Activated naive CD4-positive, alpha-beta T cell treated with anti-CD3 and anti-CD28 coated beads for 36 hours (primary cell): ENCODE measurements around the gene DIAPH1. TPM values are rescaled to one million over a fixed set of nuclear protein-coding genes. Genes with fewer than 3 reads are reported as not detected.

ENCODE experiments used
- CTCF ChIA-PET: fragments of 350-600 bp; sonication (Branson Sonifier 250); formaldehyde crosslinking; loops from one replicate; lab custom pipeline; 2021; ENCODE audit warnings: antibody characterized with exemption; lab: Charles Lee
- DNase-seq: peaks from one replicate; pipeline ENCODE4 v3.0.0-alpha.2; 2020
- H3K27ac Mint-ChIP-seq: one replicate; pipeline ENCODE4 v1.8.0; 2021; ENCODE audit warnings: mild to moderate bottlenecking, mixed read lengths
- H3K27me3 Mint-ChIP-seq: one replicate; pipeline ENCODE4 v1.8.0; 2021; ENCODE audit warnings: low read depth, mixed read lengths
- H3K36me3 Mint-ChIP-seq: one replicate; pipeline ENCODE4 v1.8.0; 2021; ENCODE audit warnings: low read depth, mixed read lengths
- H3K4me1 Mint-ChIP-seq: one replicate; pipeline ENCODE4 v1.8.0; 2021; ENCODE audit warnings: low read depth, mixed read lengths
- H3K4me3 Mint-ChIP-seq: one replicate; pipeline ENCODE4 v1.8.0; 2021; ENCODE audit warnings: mild to moderate bottlenecking, moderate library complexity, mixed read lengths
- H3K9me3 Mint-ChIP-seq: one replicate; pipeline ENCODE4 v1.8.0; 2021; ENCODE audit warnings: mixed read lengths
- intact Hi-C: fragments of 100-400 bp; cut with micrococcal nuclease; formaldehyde crosslinking; loops from one replicate; pipeline ENCODE4 v1.15.1; 2023
- total RNA-seq, 2 experiments: library from RNA; stranded (reverse); gene quantifications; one replicate each; pipeline ENCODE4 v1.2.3, GENCODE V29; 2021

The DIAPH1 gene
- total RNA-seq, 2 experiments from 2014 or later = 165 to 169 TPM

DNA sequence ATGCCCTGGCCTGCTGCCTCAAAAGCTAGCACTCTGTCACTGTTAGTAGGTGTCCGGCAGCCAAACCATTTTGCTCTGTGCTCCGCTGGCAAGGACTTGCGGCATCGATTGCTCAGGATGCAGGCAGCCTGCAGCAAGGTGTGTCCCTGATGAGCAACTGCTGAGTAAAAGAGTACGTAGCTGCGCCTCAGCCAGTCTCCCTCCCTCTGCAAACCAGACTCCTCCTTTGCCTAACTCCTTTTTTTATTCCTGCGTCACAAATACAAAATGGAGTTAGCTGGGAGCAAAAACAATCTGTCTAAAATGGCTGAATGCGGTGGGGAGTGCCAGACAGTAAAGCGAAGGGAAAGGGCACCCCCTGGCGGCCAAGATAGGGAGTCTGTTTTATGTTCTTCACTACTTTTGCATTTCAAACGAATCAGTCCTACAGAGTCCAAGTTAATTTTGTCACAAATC, 61.1 kb downstream of the DIAPH1 start:
- H3K9me3 Mint-ChIP-seq = no peaks in the 10 kb centered on the region
- peak; percentile 81 for DNase-seq
- H3K27me3 Mint-ChIP-seq = no peaks in the 10 kb centered on the region
- peak overlapping the region; percentile 16 for H3K27ac Mint-ChIP-seq
- intact Hi-C loops = loop anchor here (1.0 to 10.0 kb wide), 5 partner anchors 83 to 373 kb away; partner anchors contain the start of genes PCDHB14, PCDHB16, PCDHB9 and PCDHGA12
- H3K36me3 Mint-ChIP-seq = peaks cover 28% of the 10 kb centered on the region
- H3K4me1 Mint-ChIP-seq = peaks cover 22% of the 10 kb centered on the region
- CTCF ChIA-PET = interaction anchor here (0.8 to 3.7 kb wide), 31 partner anchors 8 to 246 kb away, joined by 3 to 36 read pairs (median 5); partner anchors contain the start of genes DIAPH1, FCHSD1, PCDHGA10 and PCDHGA11
- no peak overlapping the region for H3K4me3 Mint-ChIP-seq

DNA sequence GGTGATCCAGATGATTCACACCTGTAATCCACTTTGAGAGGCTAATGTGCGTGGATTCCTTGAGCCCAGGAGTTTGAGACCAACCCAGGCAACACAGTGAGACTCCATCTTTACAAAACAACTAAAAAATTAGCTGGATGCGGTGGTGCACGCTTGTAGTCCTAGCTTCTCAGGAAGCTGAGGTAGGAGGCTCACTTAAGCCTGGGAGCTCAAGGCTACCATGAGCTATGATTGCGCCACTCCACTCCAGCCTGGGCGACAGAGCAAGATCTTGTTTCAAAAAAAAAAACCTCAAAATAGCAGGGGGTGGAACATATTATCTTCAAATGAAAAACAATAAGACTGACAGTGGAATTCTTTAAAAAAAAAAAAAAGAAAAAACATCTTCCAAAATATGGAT, 70.9 kb downstream of the DIAPH1 start:
- Mint-ChIP-seq H3K36me3 (peaks cover 52% of the 10 kb centered on the region), H3K4me3 (no peak overlapping the region), H3K9me3 (peaks cover 11% of the 10 kb centered on the region), H3K4me1 (peaks cover 23% of the 10 kb centered on the region), H3K27me3 (no peaks in the 10 kb centered on the region), H3K27ac (no peak overlapping the region)
- CTCF ChIA-PET = interaction anchor here (0.9 to 2.3 kb wide), 5 partner anchors 8 to 127 kb away, joined by 3 to 8 read pairs (median 7); partner anchors contain the start of gene PCDHGA11
- no peak for DNase-seq
- intact Hi-C loops = no loop called here

DNA sequence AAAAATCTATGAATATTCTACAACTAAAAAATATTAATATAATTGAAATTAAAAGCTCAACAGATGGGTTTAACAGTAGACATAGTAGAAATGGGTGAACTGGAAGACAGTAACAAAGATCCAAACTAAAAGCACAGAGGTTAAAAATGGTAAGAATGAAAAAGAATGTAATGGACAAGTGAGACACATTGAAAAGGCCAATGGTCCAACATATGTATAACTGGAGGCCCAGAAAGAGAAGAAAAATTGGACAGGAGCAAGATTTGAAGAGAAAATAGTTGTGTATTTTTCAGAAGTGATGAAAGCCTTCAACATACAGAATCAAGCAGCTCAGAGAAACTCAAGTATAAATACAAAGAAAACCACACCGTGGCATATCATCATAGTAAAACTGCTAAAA, 71.3 kb downstream of the DIAPH1 start:
- CTCF ChIA-PET = interaction anchor here (0.9 to 2.8 kb wide), 6 partner anchors 9 to 126 kb away, joined by 3 to 10 read pairs (median 7); partner anchors contain the start of gene PCDHGA11
- Mint-ChIP-seq H3K27ac (no peak overlapping the region), H3K9me3 (peaks cover 11% of the 10 kb centered on the region), H3K4me3 (no peak overlapping the region), H3K27me3 (no peaks in the 10 kb centered on the region), H3K36me3 (peaks cover 51% of the 10 kb centered on the region), H3K4me1 (peaks cover 21% of the 10 kb centered on the region)
- DNase-seq = no peak
- intact Hi-C loops = no loop called here

DNA sequence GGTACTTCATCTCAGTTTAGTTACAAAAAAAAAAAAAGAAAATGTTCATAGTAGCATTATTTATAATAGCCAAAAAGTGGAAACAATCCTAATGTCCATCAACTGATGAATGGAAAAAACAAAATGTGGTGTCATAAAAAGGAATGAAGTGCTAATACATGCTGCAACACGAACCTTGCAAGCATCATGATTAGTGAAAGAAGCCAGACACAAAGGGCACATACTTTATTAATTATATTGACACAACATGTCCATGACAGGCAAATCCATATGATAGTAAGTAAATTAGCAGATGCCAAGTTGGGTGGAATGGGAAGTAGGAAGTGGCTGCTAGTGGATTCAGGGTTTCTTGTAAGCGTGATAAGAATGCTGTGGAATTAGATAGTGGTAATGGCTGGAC, 75.7 kb downstream of the DIAPH1 start:
- CTCF ChIA-PET = interaction anchor here (1.1 kb wide), 1 partner anchor 21 kb away, joined by 5 read pairs; no protein-coding TSS in a partner anchor
- Mint-ChIP-seq H3K27ac (no peak overlapping the region), H3K4me3 (no peak overlapping the region), H3K27me3 (no peaks in the 10 kb centered on the region), H3K4me1 (peaks cover 5% of the 10 kb centered on the region), H3K36me3 (peaks cover 38% of the 10 kb centered on the region), H3K9me3 (peaks cover 9% of the 10 kb centered on the region)
- DNase-seq = no peak
- intact Hi-C loops = no loop called here

DNA sequence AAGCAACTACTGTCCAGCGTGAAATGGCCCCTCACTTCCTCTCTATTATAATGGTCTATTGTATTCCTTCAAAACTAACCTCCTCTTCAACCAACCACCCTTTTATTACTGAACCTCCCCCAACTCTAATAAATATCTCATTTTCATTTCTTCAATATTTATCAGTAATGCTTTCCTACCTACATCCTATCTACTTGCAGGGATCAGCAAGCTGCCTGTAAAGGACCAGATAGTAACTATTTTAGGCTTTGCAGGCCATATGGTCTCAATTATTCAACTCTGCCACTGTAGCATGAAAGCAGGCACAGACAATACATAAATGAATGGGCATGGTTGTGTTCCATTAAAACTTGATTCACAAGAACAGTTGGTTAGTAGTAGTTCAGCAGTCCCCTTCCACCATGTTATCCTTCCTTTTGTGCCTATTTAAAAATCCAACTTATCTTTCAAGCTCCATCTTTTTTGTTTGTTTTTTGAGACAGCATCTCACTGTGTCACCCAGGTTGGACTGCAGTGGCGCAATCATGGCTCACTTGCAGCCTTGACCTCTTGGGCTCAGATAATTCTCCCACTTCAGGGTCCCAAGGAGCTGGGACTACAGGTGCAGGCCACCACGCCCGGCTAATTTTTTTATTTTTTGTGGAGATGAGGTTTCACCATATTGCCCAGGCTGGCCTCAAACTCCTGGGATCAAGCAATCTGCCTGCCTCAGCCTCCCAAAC, 84.1 kb downstream of the DIAPH1 start:
- Mint-ChIP-seq H3K27me3 (no peaks in the 10 kb centered on the region), H3K9me3 (no peaks in the 10 kb centered on the region), H3K4me1 (no peaks in the 10 kb centered on the region), H3K36me3 (peaks cover 22% of the 10 kb centered on the region), H3K27ac (no peak overlapping the region), H3K4me3 (no peak overlapping the region)
- CTCF ChIA-PET = interaction anchor here (1.0 to 5.3 kb wide), 5 partner anchors 11 to 138 kb away, joined by 3 to 25 read pairs (median 4); no protein-coding TSS in a partner anchor
- no peak for DNase-seq
- intact Hi-C loops = no loop called here

DNA sequence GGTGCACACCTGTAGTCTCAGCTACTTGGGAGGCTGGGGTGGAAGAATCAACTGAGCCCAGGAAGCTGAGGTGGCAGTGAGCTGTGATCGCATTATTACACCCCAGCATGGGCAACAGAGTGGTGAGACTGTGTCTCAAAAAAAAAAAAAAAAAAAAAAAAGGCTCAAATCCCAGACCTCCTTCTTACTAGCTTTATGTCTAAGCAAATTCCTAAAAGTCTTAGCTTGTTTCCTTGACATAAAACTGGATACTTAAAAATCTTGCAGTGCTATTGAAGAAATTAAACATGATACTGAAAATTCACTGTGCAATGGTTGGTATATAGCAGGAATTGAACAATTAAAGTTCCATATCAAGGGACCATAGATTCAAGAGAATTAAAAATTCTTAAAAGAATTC, 84.9 kb downstream of the DIAPH1 start:
- no peak overlapping the region for H3K4me3 Mint-ChIP-seq
- H3K4me1 Mint-ChIP-seq = no peaks in the 10 kb centered on the region
- no peaks in the 10 kb centered on the region for H3K9me3 Mint-ChIP-seq
- CTCF ChIA-PET = interaction anchor here (0.7 to 5.3 kb wide), 6 partner anchors 10 to 130 kb away, joined by 3 to 25 read pairs (median 4); no protein-coding TSS in a partner anchor
- DNase-seq = no peak
- peaks cover 19% of the 10 kb centered on the region for H3K36me3 Mint-ChIP-seq
- intact Hi-C loops = no loop called here
- peak overlapping the region; percentile 11 for H3K27ac Mint-ChIP-seq
- no peaks in the 10 kb centered on the region for H3K27me3 Mint-ChIP-seq

DNA sequence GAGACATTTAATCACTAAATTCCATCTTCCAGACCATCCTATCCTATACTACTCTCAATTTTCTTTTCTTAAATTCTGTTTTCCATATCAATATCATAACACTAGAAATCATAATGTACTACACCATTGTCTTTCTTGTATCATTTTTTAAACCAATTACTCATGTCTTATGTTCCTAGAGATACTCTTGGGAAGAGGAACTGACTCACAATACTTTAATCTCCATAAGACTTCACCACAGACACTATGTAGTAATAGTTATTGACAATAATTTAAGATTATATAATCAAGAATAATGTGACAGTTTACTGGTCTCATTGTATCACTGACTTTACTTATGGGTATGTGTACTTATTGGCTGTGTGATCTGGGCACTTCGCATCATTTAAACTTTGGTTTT, 86.1 kb downstream of the DIAPH1 start:
- no peaks in the 10 kb centered on the region for H3K9me3 Mint-ChIP-seq
- H3K4me1 Mint-ChIP-seq = no peaks in the 10 kb centered on the region
- no peak overlapping the region for H3K4me3 Mint-ChIP-seq
- no peaks in the 10 kb centered on the region for H3K27me3 Mint-ChIP-seq
- CTCF ChIA-PET = interaction anchor here (0.9 to 5.3 kb wide), 2 partner anchors 9 to 102 kb away, joined by 3 to 25 read pairs; partner anchors contain the start of gene PCDHGA12
- intact Hi-C loops = no loop called here
- no peak for DNase-seq
- H3K36me3 Mint-ChIP-seq = peaks cover 23% of the 10 kb centered on the region
- no peak overlapping the region for H3K27ac Mint-ChIP-seq

DNA sequence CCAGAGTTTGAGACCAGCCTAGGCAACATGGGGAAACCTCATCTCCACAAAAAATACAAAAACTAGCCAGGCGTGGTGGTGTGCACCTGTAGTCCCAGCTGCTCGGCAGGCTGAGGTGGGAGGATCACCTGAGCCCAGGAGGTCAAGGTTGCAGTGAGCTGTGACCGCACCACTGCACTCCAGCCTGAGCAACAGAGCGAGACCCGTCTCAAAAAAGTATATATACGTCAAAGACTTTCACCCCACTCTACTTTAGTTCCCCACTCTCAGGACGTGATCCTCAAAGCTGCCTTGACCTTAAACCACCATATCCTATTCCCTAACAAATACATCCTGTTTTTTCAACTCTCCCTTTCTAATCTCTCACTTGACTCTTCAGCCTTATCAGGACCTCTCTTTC, 88.9 kb downstream of the DIAPH1 start:
- Mint-ChIP-seq H3K4me3 (no peak overlapping the region), H3K27me3 (no peaks in the 10 kb centered on the region), H3K4me1 (peaks cover 4% of the 10 kb centered on the region), H3K36me3 (peaks cover 34% of the 10 kb centered on the region), H3K9me3 (no peaks in the 10 kb centered on the region), H3K27ac (no peak overlapping the region)
- CTCF ChIA-PET = interaction anchor here (1.2 kb wide), 1 partner anchor 34 kb away, joined by 3 read pairs; no protein-coding TSS in a partner anchor
- DNase-seq = no peak
- intact Hi-C loops = loop anchor here (10.0 kb wide), 1 partner anchor 445 kb away; no protein-coding TSS in a partner anchor

DNA sequence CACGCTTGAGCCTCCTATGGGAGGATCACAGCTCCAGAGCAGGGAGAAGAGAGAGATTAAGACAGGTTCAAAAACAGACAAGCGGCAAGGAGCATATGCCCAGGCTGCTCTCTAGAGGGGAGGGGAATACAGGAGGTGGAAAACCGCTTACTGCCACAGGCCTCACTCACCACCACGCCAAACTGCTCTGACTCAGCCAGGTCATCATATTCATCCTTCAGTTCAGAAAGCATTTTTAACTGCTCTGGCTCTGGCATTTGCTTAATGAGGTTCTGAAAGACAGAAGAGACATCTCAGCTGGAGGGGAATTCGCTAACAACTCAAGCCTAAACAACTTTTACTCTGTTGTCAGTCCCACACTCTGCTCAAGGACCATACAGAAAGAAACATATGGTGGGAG, 89.8 kb downstream of the DIAPH1 start:
- H3K27ac Mint-ChIP-seq = peak overlapping the region; percentile 24

DNA sequence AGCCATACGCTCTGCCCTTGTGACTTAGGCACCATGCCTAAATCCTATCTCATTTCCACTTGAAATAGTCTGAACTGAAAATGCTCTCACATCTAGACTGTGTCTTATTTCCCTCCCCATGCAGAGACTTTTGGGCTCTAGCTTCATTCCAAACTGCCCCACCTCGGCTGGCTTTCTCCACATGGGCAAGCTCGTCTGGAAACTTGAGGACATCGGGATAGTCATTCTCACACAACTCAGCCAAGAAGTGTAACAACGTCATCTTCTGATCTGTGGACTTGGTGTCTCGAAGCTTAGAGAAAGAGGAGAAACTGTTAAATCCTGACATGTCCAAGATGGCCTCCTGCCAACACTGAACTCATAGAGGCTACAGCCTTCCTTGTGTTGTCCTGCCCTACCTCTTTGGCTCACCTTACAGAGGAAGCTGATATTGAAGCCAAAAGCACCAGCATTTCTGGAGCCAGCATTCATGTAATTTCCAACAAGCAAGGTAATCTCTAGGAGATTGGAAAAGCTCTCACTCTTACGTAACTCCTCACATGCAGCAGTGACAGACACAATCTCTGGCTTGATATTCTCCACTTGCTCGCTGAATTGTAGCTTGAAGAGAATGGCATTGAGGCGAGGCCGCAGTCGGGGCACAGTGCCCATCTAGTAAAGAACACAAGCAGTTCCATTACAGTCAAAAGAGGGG, 90.4 kb downstream of the DIAPH1 start:
- H3K4me3 Mint-ChIP-seq = no peak overlapping the region
- intact Hi-C loops = loop anchor here (10.0 kb wide), 1 partner anchor 444 kb away; no protein-coding TSS in a partner anchor
- H3K4me1 Mint-ChIP-seq = peaks cover 4% of the 10 kb centered on the region
- peaks cover 37% of the 10 kb centered on the region for H3K36me3 Mint-ChIP-seq
- CTCF ChIA-PET = interaction anchor here (0.7 to 1.5 kb wide), 7 partner anchors 22 to 123 kb away, joined by 3 to 6 read pairs (median 4); partner anchors contain the start of genes PCDHGA10 and PCDHGA12
- H3K9me3 Mint-ChIP-seq = no peaks in the 10 kb centered on the region
- DNase-seq = no peak
- peak overlapping the region; percentile 24 for H3K27ac Mint-ChIP-seq
- no peaks in the 10 kb centered on the region for H3K27me3 Mint-ChIP-seq

More for the DNA sequence above, 89.8 kb downstream of the DIAPH1 start:
- Mint-ChIP-seq H3K36me3 (peaks cover 36% of the 10 kb centered on the region), H3K4me3 (no peak overlapping the region), H3K9me3 (no peaks in the 10 kb centered on the region), H3K27me3 (no peaks in the 10 kb centered on the region), H3K4me1 (peaks cover 4% of the 10 kb centered on the region)
- CTCF ChIA-PET = interaction anchor here (0.7 to 1.2 kb wide), 5 partner anchors 22 to 123 kb away, joined by 3 to 4 read pairs (median 3); no protein-coding TSS in a partner anchor
- intact Hi-C loops = loop anchor here (10.0 kb wide), 1 partner anchor 444 kb away; no protein-coding TSS in a partner anchor
- DNase-seq = no peak

DNA sequence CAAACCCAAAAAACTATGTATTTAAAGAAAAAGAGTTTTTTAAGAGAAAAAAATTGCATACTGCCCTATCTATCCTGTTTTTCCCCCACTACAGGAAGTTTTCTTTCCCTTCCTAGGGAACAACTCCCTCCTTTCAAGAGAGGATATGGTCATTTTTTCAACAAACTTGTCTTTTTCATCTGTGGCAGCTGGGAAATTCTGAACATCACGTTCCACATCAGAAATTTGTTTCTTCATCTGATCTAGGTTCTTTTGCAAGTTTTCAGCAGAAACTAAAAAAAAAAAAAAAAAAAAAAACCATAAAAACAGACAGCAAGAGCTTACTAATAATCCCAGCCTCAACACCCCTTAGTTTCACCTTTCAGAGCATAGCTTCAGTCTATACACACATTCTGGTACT, 91.4 kb downstream of the DIAPH1 start:
- no peaks in the 10 kb centered on the region for H3K27me3 Mint-ChIP-seq
- intact Hi-C loops = loop anchor here (10.0 kb wide), 1 partner anchor 443 kb away; no protein-coding TSS in a partner anchor
- DNase-seq = no peak
- H3K4me1 Mint-ChIP-seq = peaks cover 14% of the 10 kb centered on the region
- H3K4me3 Mint-ChIP-seq = no peak overlapping the region
- CTCF ChIA-PET = interaction anchor here (0.7 to 2.4 kb wide), 6 partner anchors 30 to 114 kb away, joined by 3 to 9 read pairs (median 6); partner anchors contain the start of genes PCDHGA10 and PCDHGA12
- no peaks in the 10 kb centered on the region for H3K9me3 Mint-ChIP-seq
- H3K27ac Mint-ChIP-seq = no peak overlapping the region
- peaks cover 38% of the 10 kb centered on the region for H3K36me3 Mint-ChIP-seq
